T-cell (primary cell): ENCODE results near the gene NPAS3. TPM values are rescaled to one million over a fixed set of nuclear protein-coding genes. Genes with fewer than 3 reads are reported as not detected.

ENCODE experiments used
- ATAC-seq, 4 experiments: fragments of 200-7000 bp in 3 of 4; fragments of 150-1000 bp in 1 of 4; cut with Tn5 transposase; replicated peaks in 1 of 4; 1 replicate in 3 of 4; 2 replicates in 1 of 4; pipeline ENCODE4 v1.10.0; 2021; ENCODE audit warnings: moderate library complexity in 3 of 4, mild to moderate bottlenecking in 2 of 4, moderate number of reproducible peaks in 1 of 4
- CTCF ChIA-PET, 2 donors: fragments of 300-600 bp; sonication (Branson Sonifier 250); formaldehyde crosslinking; loops; one replicate each; lab custom pipeline; 2022; ENCODE audit warnings: antibody characterized with exemption in 2 of 2; lab: Charles Lee
- POLR2A ChIA-PET, 2 donors: fragments of 300-600 bp; sonication (Branson Sonifier 250); formaldehyde crosslinking; loops; one replicate each; lab custom pipeline; 2022; ENCODE audit warnings: antibody characterized with exemption in 2 of 2; lab: Charles Lee
- DNase-seq, 35 experiments: peaks; one replicate each; pipeline versions ENCODE4 v3.0.0 to v3.0.0-alpha.2; 2013 to 2023
- H3K27ac ChIP-seq: one replicate; pipeline ENCODE4 v1.5.1; 2013; ENCODE audit warnings: low read length
- H3K27me3 ChIP-seq, 2 experiments: replicated peaks in 1 of 2; 1 replicate in 1 of 2; 2 replicates in 1 of 2; pipeline versions ENCODE4 v1.6.1 to v1.7.0; 2013; ENCODE audit warnings: low read length in 1 of 2, mixed read lengths in 1 of 2; ENCODE audit not compliant: control insufficient read depth in 2 of 2, insufficient read depth in 2 of 2; ENCODE audit errors: extremely low read depth in 1 of 2
- H3K36me3 ChIP-seq, 2 donors: 1 replicate in 1 of 2; 2 replicates in 1 of 2; pipeline versions ENCODE4 v1.6.1 to v1.7.0; 2013; ENCODE audit warnings: low read length in 1 of 2; ENCODE audit not compliant: control insufficient read depth in 2 of 2, insufficient read depth in 1 of 2; ENCODE audit errors: extremely low read depth in 1 of 2
- H3K4me1 ChIP-seq, 2 experiments: 1 replicate in 1 of 2; 2 replicates in 1 of 2; pipeline versions ENCODE4 v1.6.1 to v1.7.0; 2013; ENCODE audit warnings: low read length in 2 of 2, mixed read lengths in 1 of 2; ENCODE audit not compliant: insufficient read depth in 2 of 2, control insufficient read depth in 1 of 2; ENCODE audit errors: extremely low read depth in 1 of 2
- H3K4me3 ChIP-seq, 2 donors: 1 replicate in 1 of 2; 2 replicates in 1 of 2; pipeline versions ENCODE4 v1.5.1 to v1.7.0; 2013; ENCODE audit warnings: mild to moderate bottlenecking in 2 of 2, low read length in 1 of 2, moderate library complexity in 1 of 2; ENCODE audit not compliant: control insufficient read depth in 1 of 2; ENCODE audit errors: extremely low read depth in 1 of 2
- H3K9me3 ChIP-seq: 2 replicates; pipeline ENCODE4 v1.7.0; 2013
- H3K27ac Mint-ChIP-seq, 2 donors: one replicate each; pipeline ENCODE4 v1.8.0; 2020 to 2021; ENCODE audit warnings: mild to moderate bottlenecking in 2 of 2, mixed read lengths in 2 of 2
- H3K27me3 Mint-ChIP-seq, 2 donors: one replicate each; pipeline ENCODE4 v1.8.0; 2021 to 2022; ENCODE audit warnings: mixed read lengths in 2 of 2
- H3K36me3 Mint-ChIP-seq: one replicate; pipeline ENCODE4 v1.8.0; 2021; ENCODE audit warnings: mixed read lengths
- H3K4me1 Mint-ChIP-seq, 3 donors: one replicate each; pipeline ENCODE4 v1.8.0; 2020 to 2022; ENCODE audit warnings: mixed read lengths in 3 of 3, mild to moderate bottlenecking in 1 of 3
- H3K4me3 Mint-ChIP-seq, 3 donors: one replicate each; pipeline ENCODE4 v1.8.0; 2020 to 2022; ENCODE audit warnings: mild to moderate bottlenecking in 3 of 3, mixed read lengths in 3 of 3, moderate library complexity in 3 of 3
- H3K9me3 Mint-ChIP-seq, 3 donors: one replicate each; pipeline ENCODE4 v1.8.0; 2020 to 2022; ENCODE audit warnings: mixed read lengths in 3 of 3
- WGBS: methylation state at CpG from one replicate; pipeline ENCODE4 v1.1.5; 2013; ENCODE audit warnings: missing lambda C conversion rate; ENCODE audit not compliant: insufficient coverage; 5-methylcytosine and 5-hydroxymethylcytosine counted together
- total RNA-seq, 35 experiments: library from RNA in 6 of 35; stranded (reverse) in 6 of 35; fragments of 120-200 nt in 1 of 35; gene quantifications; one replicate each; pipeline versions ENCODE4 v1.2.1 to v1.2.4 and lab custom pipeline; 2013 to 2026

NPAS3 gene
- total RNA-seq, 5 donors from 2014 or later (not counting 1 experiment from before 2014, with no cell fraction given): 0.10 TPM; not detected in 4

- Mint-ChIP-seq H3K27me3 (no peaks in the 10 kb centered on the region), H3K27ac (no peak overlapping the region), H3K4me1 (no peaks in the 10 kb centered on the region), H3K9me3 (peaks cover 0 to 3% (median 2%) of the 10 kb centered on the region in 3 donors), H3K36me3 (no peaks in the 10 kb centered on the region), H3K4me3 (no peak overlapping the region)
- ChIA-PET POLR2A (no interaction called here), CTCF (no interaction called here)
- no peaks in the 10 kb centered on the region for H3K9me3 ChIP-seq
- no peak overlapping the region for H3K4me3 ChIP-seq
- no peaks in the 10 kb centered on the region for H3K27me3 ChIP-seq
- no peaks in the 10 kb centered on the region for H3K36me3 ChIP-seq
- no peak overlapping the region for H3K27ac ChIP-seq
- WGBS: 86% methylated on average over 1 of the region's 2 CpGs
- DNase-seq: no peak
- no peaks in the 10 kb centered on the region for H3K4me1 ChIP-seq
- no peak for ATAC-seq
Observed at GRCh38 chr14:33184587-33184986, 245.9 kb downstream of the NPAS3 start.

- Histone ChIP-seq H3K4me1 (no peaks in the 10 kb centered on the region), H3K36me3 (no peaks in the 10 kb centered on the region), H3K27ac (no peak overlapping the region), H3K27me3 (no peaks in the 10 kb centered on the region), H3K4me3 (no peak overlapping the region), H3K9me3 (no peaks in the 10 kb centered on the region)
- POLR2A ChIA-PET: no interaction called here
- Mint-ChIP-seq H3K36me3 (no peaks in the 10 kb centered on the region), H3K4me1 (no peaks in the 10 kb centered on the region), H3K4me3 (no peak overlapping the region), H3K9me3 (peaks cover 0 to 7% (median 0%) of the 10 kb centered on the region in 3 donors), H3K27ac (no peak overlapping the region), H3K27me3 (no peaks in the 10 kb centered on the region)
- CTCF ChIA-PET: no interaction called here
- no peak for ATAC-seq
- no peak for DNase-seq
Observed at GRCh38 chr14:33186656-33187055, 248.0 kb downstream of the NPAS3 start.

GRCh38 chr14:33188880-33189279, 250.2 kb downstream of the NPAS3 start:
- H3K9me3 Mint-ChIP-seq: peaks cover 0 to 7% (median 0%) of the 10 kb centered on the region in 3 donors
- H3K4me1 Mint-ChIP-seq: no peaks in the 10 kb centered on the region
- no peaks in the 10 kb centered on the region for H3K36me3 ChIP-seq
- DNase-seq (no peak), ATAC-seq (no peak)
- WGBS: 88% methylated on average over 1 of the region's 2 CpGs
- H3K9me3 ChIP-seq: no peaks in the 10 kb centered on the region
- H3K27ac ChIP-seq: no peak overlapping the region
- no peaks in the 10 kb centered on the region for H3K27me3 Mint-ChIP-seq
- H3K4me3 Mint-ChIP-seq: no peak overlapping the region
- no peak overlapping the region for H3K4me3 ChIP-seq
- ChIA-PET POLR2A (no interaction called here), CTCF (no interaction called here)
- H3K27me3 ChIP-seq: no peaks in the 10 kb centered on the region
- H3K27ac Mint-ChIP-seq: no peak overlapping the region
- no peaks in the 10 kb centered on the region for H3K36me3 Mint-ChIP-seq
- no peaks in the 10 kb centered on the region for H3K4me1 ChIP-seq

- ATAC-seq (no peak), DNase-seq (no peak)
- H3K36me3 Mint-ChIP-seq: no peaks in the 10 kb centered on the region
- POLR2A ChIA-PET: no interaction called here
- H3K4me1 ChIP-seq: no peaks in the 10 kb centered on the region
- no peak overlapping the region for H3K4me3 Mint-ChIP-seq
- H3K36me3 ChIP-seq: no peaks in the 10 kb centered on the region
- H3K9me3 ChIP-seq: no peaks in the 10 kb centered on the region
- H3K27me3 ChIP-seq: no peaks in the 10 kb centered on the region
- H3K4me3 ChIP-seq: no peak overlapping the region
- H3K9me3 Mint-ChIP-seq: peaks cover 0 to 7% (median 2%) of the 10 kb centered on the region in 3 donors
- no peaks in the 10 kb centered on the region for H3K27me3 Mint-ChIP-seq
- CTCF ChIA-PET: no interaction called here
- no peak overlapping the region for H3K27ac ChIP-seq
- H3K4me1 Mint-ChIP-seq: no peaks in the 10 kb centered on the region
- no peak overlapping the region for H3K27ac Mint-ChIP-seq
Observed at GRCh38 chr14:33191855-33192254, 253.2 kb downstream of the NPAS3 start.

GRCh38 chr14:33194551-33194950, 255.9 kb downstream of the NPAS3 start:
- Histone ChIP-seq H3K27ac (no peak overlapping the region), H3K36me3 (no peaks in the 10 kb centered on the region), H3K27me3 (no peaks in the 10 kb centered on the region), H3K4me3 (no peak overlapping the region), H3K9me3 (no peaks in the 10 kb centered on the region), H3K4me1 (no peaks in the 10 kb centered on the region)
- ATAC-seq (no peak), DNase-seq (no peak)
- Mint-ChIP-seq H3K4me1 (no peaks in the 10 kb centered on the region), H3K27ac (no peak overlapping the region), H3K36me3 (no peaks in the 10 kb centered on the region), H3K27me3 (no peaks in the 10 kb centered on the region), H3K9me3 (peaks cover 0 to 5% (median 4%) of the 10 kb centered on the region in 3 donors), H3K4me3 (no peak overlapping the region)
- 88% methylated on average over 2 of the region's 4 CpGs for WGBS
- ChIA-PET POLR2A (interaction anchor here in 1 of 2 donors (0.6 kb wide), 1 partner anchor 89 kb away, joined by 3 read pairs; no protein-coding TSS in a partner anchor), CTCF (no interaction called here)

GRCh38 chr14:33198684-33199083, 260.0 kb downstream of the NPAS3 start:
- 93% methylated on average over 24 of the region's 25 CpGs for WGBS
- no peaks in the 10 kb centered on the region for H3K4me1 Mint-ChIP-seq
- DNase-seq: no peak

GRCh38 chr14:33201116-33201515, 262.4 kb downstream of the NPAS3 start:
- no CpG with 5 or more reads among the region's 2 CpGs for WGBS
- Histone ChIP-seq H3K4me1 (no peaks in the 10 kb centered on the region), H3K36me3 (no peaks in the 10 kb centered on the region), H3K27ac (no peak overlapping the region), H3K27me3 (no peaks in the 10 kb centered on the region), H3K9me3 (no peaks in the 10 kb centered on the region), H3K4me3 (no peak overlapping the region)
- CTCF ChIA-PET: no interaction called here
- POLR2A ChIA-PET: no interaction called here
- H3K4me3 Mint-ChIP-seq: no peak overlapping the region
- H3K36me3 Mint-ChIP-seq: no peaks in the 10 kb centered on the region
- DNase-seq: no peak
- H3K27me3 Mint-ChIP-seq: no peaks in the 10 kb centered on the region
- H3K4me1 Mint-ChIP-seq: no peaks in the 10 kb centered on the region
- no peak overlapping the region for H3K27ac Mint-ChIP-seq
- ATAC-seq: no peak
- peaks cover 0 to 12% (median 5%) of the 10 kb centered on the region in 3 donors for H3K9me3 Mint-ChIP-seq

More at GRCh38 chr14:33198684-33199083, 260.0 kb downstream of the NPAS3 start:
- no peaks in the 10 kb centered on the region for H3K27me3 Mint-ChIP-seq
- no peaks in the 10 kb centered on the region for H3K9me3 ChIP-seq
- no peak overlapping the region for H3K4me3 Mint-ChIP-seq
- no peak overlapping the region for H3K27ac Mint-ChIP-seq
- no peak overlapping the region for H3K27ac ChIP-seq
- ChIA-PET CTCF (no interaction called here), POLR2A (no interaction called here)
- H3K9me3 Mint-ChIP-seq: peaks cover 0 to 12% (median 2%) of the 10 kb centered on the region in 3 donors
- H3K4me3 ChIP-seq: no peak overlapping the region
- no peaks in the 10 kb centered on the region for H3K36me3 Mint-ChIP-seq
- no peaks in the 10 kb centered on the region for H3K4me1 ChIP-seq
- H3K27me3 ChIP-seq: no peaks in the 10 kb centered on the region
- H3K36me3 ChIP-seq: no peaks in the 10 kb centered on the region
- ATAC-seq: no peak
